Measurements from ENCODE around the gene TEK.

GRCh38 chr9:27278374-27278773, 169.3 kb downstream of the TEK start:
- no peak for TF ChIP-seq CTCF (conservative IDR thresholded peaks at IDR 0.05 in 1 of 2, IDR thresholded peaks at IDR 0.05 in 1 of 2; ENCODE audit: extremely low read depth in 1 of 2, insufficient read depth in 1 of 2, low read depth in 1 of 2, low read length in 2 of 2)
- no peak for TF ChIP-seq EZH2 (IDR thresholded peaks at IDR 0.05; ENCODE audit: borderline replicate concordance, low read length)

Data from mammary epithelial cell (primary cell).